Measurements from ENCODE around the gene TMEM151A. TPM values are rescaled to one million over a fixed set of nuclear protein-coding genes. Genes with fewer than 3 reads are reported as not detected.

TMEM151A gene
- total RNA-seq, 4 donors from 2014 or later: 0.20 to 1.1 (median 0.22) TPM; not detected in 1

DNA sequence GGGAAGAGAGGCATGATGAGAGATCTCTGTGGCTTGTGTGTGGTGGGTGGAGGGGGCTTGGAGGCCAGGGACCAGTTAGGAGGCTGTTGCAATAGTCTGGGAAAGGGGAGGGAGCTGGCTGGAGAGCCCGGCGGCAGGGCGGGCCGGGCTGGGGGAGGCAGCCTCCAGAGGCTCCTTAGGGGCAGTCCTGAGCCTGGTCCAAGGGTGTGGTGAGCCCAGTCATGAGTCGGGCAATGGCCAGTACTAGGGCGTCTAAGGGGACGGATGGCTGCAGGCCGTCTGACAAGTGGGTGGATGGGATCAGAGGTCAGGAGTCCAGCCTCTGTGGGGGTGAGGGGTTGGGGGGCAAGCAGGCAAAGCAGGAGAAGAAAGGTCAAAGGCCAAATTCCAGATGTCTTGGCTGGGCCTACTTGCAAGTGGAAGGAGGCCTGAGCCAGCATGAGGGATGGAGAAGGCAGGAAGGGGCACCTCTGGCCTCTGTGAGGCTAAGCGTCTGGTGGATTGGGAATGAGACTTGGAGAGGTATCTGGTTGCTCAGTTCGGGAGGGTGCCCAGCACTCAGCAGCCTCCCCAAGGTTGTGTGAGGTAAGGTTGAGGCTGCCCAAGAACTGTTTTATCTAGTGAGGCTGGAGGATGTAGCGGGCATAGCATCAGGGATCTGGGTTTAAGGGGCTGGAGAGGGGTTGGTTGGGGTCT lies 31.2 kb downstream of the TMEM151A start:
- Histone ChIP-seq H3K4me1 (peaks cover 0 to 24% of the 10 kb centered on the region in 2 donors), H3K36me3 (no peaks in the 10 kb centered on the region), H3K9me3 (no peaks in the 10 kb centered on the region), H3K27me3 (no peaks in the 10 kb centered on the region), H3K4me3 (replicated peaks in 1 of 3) (no peak overlapping the region), H3K27ac (no peak overlapping the region)
- TF ChIP-seq CTCF (IDR thresholded peaks at IDR 0.05): no peak
- TF ChIP-seq POLR2A (IDR thresholded peaks at IDR 0.05): no peak
- intact Hi-C loops (cut with DNase I): no loop called here
- 79 to 82% methylated on average over 11 of the region's 11 CpGs for WGBS, 2 donors
- peak; percentile 13 to 19 for DNase-seq

DNA sequence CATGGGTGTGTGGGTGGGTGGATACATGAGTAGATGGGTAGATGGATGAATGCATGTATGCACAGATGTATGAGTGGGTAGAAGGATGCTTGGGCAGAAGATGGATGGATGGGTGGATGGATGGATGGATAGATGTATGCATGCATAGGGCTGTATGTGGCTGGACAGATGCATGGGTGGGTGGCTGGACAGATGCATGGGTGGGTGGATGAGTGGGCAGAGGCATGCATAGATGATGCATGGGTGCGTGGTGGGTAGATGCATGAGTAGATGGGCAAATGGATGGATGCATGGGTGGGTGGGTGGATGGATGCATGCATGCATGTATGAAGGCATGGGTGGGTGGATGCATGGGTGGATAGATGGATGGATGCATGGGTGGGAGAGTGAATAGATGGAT lies 32.0 kb downstream of the TMEM151A start:
- 92 to 98% methylated on average over 1 of the region's 1 CpG for WGBS, 2 donors
- Histone ChIP-seq H3K4me1 (peaks cover 0 to 27% of the 10 kb centered on the region in 2 donors), H3K27ac (no peak overlapping the region), H3K4me3 (replicated peaks in 1 of 3) (no peak overlapping the region), H3K27me3 (no peaks in the 10 kb centered on the region), H3K36me3 (no peaks in the 10 kb centered on the region), H3K9me3 (no peaks in the 10 kb centered on the region)
- intact Hi-C loops (cut with DNase I): no loop called here
- no peak for TF ChIP-seq POLR2A (IDR thresholded peaks at IDR 0.05)
- TF ChIP-seq CTCF (IDR thresholded peaks at IDR 0.05): no peak
- DNase-seq: no peak

DNA sequence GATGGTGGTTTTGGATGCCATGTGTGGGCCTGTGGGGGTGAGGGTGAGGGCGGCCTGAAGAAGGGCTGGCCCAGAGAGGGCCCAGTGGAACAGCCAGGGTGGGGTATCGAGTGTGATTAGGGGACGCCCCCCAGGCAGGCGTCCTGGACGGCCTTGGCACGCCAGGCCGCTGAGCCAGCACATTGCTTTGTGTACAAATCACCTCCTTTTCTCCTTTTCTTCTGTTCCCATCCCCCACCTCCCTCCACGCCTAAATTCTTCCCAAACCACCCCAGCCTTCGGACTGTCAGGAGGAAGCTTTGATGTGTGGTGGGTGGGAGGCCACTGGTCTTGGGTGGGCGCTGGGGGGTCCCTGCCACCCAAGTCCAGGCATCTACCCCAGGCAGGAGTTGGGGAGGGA lies 33.0 kb downstream of the TMEM151A start:
- no peaks in the 10 kb centered on the region for H3K9me3 ChIP-seq
- H3K27me3 ChIP-seq: no peaks in the 10 kb centered on the region
- no peak overlapping the region for H3K27ac ChIP-seq
- H3K36me3 ChIP-seq: no peaks in the 10 kb centered on the region
- TF ChIP-seq POLR2A (IDR thresholded peaks at IDR 0.05) (no peak), CTCF (IDR thresholded peaks at IDR 0.05) (no peak)
- 55 to 76% methylated on average over 10 of the region's 10 CpGs for WGBS, 2 donors
- H3K4me1 ChIP-seq: peaks cover 0 to 28% of the 10 kb centered on the region in 2 donors
- no peak for DNase-seq
- intact Hi-C loops (cut with DNase I): no loop called here
- H3K4me3 ChIP-seq (replicated peaks in 1 of 3): no peak overlapping the region

DNA sequence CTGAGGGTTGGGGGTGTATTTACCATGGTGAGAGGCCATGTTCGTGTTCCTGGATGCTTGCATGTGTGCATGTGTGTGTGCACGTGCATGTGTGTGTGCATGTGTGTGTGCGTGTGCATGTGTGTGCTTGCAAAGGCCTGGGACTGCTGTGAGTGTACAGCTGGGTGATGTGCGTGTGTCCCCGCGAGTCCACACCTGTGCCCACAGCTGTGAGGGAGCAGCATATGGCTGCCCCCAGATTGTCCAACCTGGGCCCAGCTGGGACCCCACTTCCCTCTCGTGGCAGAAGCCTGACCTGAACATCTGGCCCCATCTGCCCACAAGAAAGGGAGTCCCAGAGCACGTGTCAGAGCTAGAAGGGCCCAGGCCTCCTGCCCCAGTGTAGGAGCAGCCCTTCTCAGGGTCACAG lies 33.6 kb downstream of the TMEM151A start:
- no peak for DNase-seq
- intact Hi-C loops (cut with DNase I): no loop called here
- no peaks in the 10 kb centered on the region for H3K27me3 ChIP-seq
- no peak for TF ChIP-seq CTCF (IDR thresholded peaks at IDR 0.05)
- TF ChIP-seq POLR2A (IDR thresholded peaks at IDR 0.05): no peak
- H3K27ac ChIP-seq: peak overlapping the region in 1 of 3 donors; percentile 41
- whole genome bisulfite sequencing, 2 donors: 67 to 86% methylated on average over 2 to 3 of the region's 8 CpGs
- no peaks in the 10 kb centered on the region for H3K9me3 ChIP-seq
- H3K4me1 ChIP-seq: peaks cover 0 to 28% of the 10 kb centered on the region in 2 donors
- no peaks in the 10 kb centered on the region for H3K36me3 ChIP-seq
- no peak overlapping the region for H3K4me3 ChIP-seq (replicated peaks in 1 of 3)

DNA sequence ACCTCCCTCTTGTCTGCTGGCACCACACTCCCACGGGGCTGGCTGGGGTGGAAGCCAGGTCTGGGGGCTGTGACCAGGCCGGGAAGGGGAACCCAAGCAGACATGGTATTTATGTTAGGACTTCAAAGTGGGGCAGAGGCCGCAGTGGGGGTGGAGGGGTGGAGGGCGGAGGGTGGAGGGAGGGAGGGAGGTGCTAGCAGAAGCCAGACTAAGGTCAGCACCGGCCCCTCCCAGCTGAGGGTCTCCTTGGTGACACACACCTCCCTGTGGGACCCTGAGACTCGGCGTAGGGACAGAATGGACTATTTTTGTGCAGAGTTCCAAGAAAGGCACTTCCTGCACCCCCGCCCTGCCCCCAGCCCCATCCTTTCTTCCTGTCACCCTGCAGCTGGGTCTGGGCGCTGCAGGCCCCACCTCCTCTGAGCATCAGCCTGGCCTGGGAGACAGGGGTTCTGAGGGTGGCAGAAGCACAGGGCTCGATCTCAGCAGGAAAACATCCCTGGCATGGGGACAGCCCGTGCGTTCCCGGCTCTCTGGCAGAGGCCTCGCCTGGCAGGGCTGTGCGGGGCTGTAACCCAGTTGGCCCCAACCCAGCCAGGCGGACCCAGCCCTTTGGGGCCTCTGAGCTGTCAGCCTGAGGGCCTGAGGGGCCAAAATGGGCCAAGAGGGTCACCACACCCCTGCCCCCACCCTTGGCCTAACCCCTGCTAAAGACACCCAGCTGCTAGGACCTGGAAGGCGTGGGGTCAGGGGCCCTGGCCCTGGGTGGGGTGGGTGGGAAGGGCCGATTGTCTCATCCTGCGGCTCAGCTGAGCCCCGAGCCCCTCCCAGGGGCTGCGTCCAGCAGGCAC lies 34.8 kb downstream of the TMEM151A start:
- Histone ChIP-seq H3K27me3 (no peaks in the 10 kb centered on the region), H3K4me3 (replicated peaks in 1 of 3) (no peak overlapping the region), H3K36me3 (no peaks in the 10 kb centered on the region), H3K27ac (peak overlapping the region in 2 of 3 donors; percentile 41 to 43), H3K9me3 (no peaks in the 10 kb centered on the region), H3K4me1 (peaks cover 0 to 28% of the 10 kb centered on the region in 2 donors)
- DNase-seq: no peak
- TF ChIP-seq CTCF (IDR thresholded peaks at IDR 0.05) (no peak), POLR2A (IDR thresholded peaks at IDR 0.05) (no peak)
- intact Hi-C loops (cut with DNase I): no loop called here
- WGBS, 2 donors: 57 to 60% methylated on average over 9 to 12 of the region's 21 CpGs
